HG02938 (cell line): ENCODE measurements around the gene NRG3.

Experiments
- ATAC-seq: cut with Tn5 transposase; IDR thresholded peaks from one replicate; pipeline ENCODE4 v1.9.1; 2021; ENCODE audit warnings: mild to moderate bottlenecking, moderate library complexity; ENCODE audit not compliant: unreplicated experiment

NRG3 gene

GRCh38 chr10:82208726-82209125 is 333.7 kb downstream of the NRG3 start:
- no peak for ATAC-seq

GRCh38 chr10:82210331-82210730 is 335.3 kb downstream of the NRG3 start:
- no peak for ATAC-seq

GRCh38 chr10:82211346-82211745 is 336.4 kb downstream of the NRG3 start:
- no peak for ATAC-seq

- ATAC-seq, result no peak
Measured at GRCh38 chr10:82212753-82213152, 337.8 kb downstream of the NRG3 start.

DNA sequence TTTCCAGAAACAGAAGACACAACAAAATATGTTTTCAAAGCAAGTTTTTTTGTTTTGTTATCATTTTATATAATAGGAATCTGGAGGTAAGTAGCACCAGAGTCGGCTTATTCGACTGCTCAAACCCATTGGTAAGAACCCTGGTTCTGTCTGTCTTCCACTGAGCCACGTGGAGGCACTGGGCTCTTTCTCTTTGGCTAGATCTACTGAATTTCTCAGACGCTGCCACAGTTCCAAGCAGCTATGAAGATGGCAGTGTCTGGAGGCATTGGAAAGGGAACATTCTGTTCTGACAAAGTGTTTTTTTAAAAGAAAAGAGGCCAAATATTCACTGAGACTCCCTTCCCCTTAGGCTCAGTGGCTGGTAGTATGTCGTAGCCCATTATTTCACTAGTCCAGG is 338.8 kb downstream of the NRG3 start:
- no peak for ATAC-seq

GRCh38 chr10:82221056-82221455 is 346.1 kb downstream of the NRG3 start:
- ATAC-seq, result no peak

GRCh38 chr10:82221601-82222149 is 346.7 kb downstream of the NRG3 start:
- ATAC-seq, result no peak

GRCh38 chr10:82228701-82229100 is 353.7 kb downstream of the NRG3 start:
- no peak for ATAC-seq

- ATAC-seq, result no peak
Measured at GRCh38 chr10:82234173-82234572, 359.2 kb downstream of the NRG3 start.

- ATAC-seq, result no peak
Measured at GRCh38 chr10:82236084-82236731, 361.2 kb downstream of the NRG3 start.

DNA sequence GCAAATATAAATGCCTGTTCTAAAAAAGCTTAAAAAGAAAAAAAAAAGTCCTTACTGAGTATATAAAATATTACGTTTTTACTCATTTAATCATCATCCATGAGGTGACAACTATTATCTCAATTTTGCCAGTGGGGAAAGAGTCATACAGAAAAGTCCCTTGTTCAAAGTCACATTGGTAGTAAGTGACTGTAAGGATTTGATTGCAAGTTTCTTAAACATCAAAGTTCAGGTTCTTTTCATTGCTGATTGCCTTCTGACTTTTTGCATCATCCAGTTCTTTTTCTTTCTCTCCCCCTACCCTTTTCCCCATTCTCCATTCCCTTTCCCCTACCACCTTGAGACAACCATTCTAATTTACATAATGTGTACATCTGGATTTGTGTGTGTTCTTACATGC is 363.3 kb downstream of the NRG3 start:
- ATAC-seq, result no peak

DNA sequence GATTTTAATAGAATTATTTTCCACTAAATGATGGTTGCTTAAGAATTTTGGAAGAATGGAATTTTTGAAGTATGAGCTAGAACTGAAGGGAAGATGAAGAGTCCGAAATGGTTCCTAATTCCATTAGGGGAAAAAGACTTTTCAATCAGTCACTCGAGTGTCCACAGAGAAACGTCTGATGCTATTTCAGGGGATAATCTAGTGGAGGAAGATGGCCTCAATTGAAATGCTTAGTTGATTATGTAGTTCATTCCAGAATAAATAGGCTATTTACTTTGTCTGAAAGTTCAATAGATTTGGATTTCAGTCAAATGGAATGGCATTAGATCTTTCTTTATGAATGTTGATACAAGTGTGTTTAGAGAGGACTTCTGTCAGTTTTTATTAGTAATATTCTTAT is 365.4 kb downstream of the NRG3 start:
- ATAC-seq, result no peak

GRCh38 chr10:82242778-82243177 is 367.8 kb downstream of the NRG3 start:
- ATAC-seq, result no peak

DNA sequence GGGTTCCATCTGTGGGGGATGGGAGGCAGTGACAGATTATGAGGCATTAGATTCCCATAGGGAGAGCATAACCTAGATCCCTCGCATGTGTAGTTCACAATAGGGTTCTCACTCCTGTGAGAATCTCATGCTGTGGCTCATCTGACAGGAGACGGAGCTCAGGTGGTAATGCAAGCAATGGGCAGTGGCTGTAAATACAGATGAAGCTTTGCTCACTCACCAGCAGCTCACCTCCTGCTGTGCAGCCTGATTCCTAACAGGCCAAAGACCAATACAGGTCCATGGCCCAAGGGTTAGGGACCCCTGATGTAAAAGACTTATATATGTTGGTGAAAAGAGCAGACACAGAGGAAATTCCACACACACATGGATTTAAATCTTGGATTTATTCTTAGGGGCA is 370.2 kb downstream of the NRG3 start:
- ATAC-seq, result no peak

DNA sequence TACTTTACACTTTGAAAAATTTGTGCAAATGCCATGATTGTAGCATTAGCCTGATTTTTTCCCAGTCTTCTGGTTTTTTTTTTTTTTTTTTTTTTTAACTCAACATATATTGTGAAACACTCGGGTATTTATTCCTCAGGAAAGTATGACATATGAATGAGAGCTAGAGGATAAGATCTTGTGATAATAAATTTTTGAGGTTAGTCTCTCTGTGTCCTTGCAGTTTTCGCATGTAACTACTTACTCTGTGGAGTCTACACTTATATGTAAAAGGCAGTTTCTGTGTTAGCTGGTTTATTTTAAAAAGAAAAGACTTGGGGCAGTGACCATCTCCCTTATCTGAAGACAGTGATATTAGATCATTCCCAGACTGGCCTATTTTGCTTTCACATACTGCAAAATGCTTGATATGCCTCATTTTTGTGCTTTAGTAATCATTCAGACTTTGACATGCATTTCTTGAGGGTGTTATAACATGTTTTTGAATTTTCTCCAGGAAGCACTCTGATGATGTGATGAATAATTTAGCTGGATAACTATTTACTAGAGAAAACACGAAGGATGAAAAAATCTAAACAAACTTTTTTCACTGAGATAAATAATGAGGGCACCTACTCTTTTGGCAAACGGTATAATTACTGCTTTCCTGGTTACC is 371.0 kb downstream of the NRG3 start:
- no peak for ATAC-seq

GRCh38 chr10:82249141-82249540 is 374.1 kb downstream of the NRG3 start:
- ATAC-seq, result no peak

DNA sequence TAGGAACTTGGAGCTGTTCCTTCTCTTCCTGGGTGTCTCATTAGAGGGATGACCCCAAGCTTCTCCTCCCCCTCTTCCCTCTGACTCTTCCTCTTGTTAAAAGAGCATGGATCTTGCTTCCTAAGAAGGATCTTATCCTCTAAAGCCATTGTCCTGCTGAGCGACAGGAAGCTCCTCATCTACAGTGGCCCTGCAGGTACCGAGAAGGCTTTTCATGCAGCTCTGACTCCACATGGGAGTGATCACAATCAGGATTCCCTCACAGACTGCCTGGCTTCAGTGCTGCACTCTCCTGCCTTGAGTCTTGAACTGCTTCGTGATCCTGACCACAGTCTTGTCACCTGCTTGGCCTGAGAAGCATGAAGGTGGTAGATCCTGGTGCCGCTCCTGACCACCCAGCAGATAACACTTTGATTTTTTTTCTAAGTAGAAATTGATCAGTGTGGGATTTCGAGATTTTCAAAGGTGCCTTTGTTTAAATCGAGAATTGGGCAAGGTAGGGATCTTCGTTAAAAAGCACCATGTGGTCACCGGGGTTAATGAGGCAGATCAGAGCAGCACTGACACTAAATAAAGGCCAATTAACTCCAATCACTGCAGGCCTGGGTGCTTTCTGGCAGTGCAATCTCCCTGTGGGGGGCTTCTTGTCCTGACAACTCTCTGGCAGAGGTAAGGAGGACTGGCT is 376.4 kb downstream of the NRG3 start:
- ATAC-seq, result no peak

- ATAC-seq, result no peak
Measured at GRCh38 chr10:82252081-82252480, 377.1 kb downstream of the NRG3 start.

- ATAC-seq, result no peak
Measured at GRCh38 chr10:82254237-82254636, 379.2 kb downstream of the NRG3 start.

- no peak for ATAC-seq
Measured at GRCh38 chr10:82256275-82256674, 381.3 kb downstream of the NRG3 start.

GRCh38 chr10:82266438-82266837 is 391.4 kb downstream of the NRG3 start:
- no peak for ATAC-seq

DNA sequence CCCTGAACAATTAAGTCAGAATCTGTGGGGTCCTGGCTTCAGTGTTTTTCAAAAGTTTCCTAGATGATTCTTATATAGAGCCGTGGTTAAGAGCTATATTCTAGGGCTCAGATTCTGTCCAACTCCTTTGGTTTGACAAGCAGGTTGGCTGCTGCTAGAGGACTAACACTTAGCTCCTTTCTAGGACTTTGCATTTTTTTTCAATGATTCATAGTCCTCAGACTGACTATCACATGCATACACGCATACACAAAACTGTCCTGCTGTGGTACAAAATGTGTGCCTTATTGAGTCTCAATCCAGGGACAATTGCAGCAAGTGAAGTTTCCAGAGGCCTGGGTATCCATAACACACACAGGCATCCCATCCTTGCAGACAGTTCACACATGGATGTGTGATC is 392.0 kb downstream of the NRG3 start:
- ATAC-seq, result no peak
